Measurements from ENCODE around the gene PTEN. TPM values are rescaled to one million over a fixed set of nuclear protein-coding genes. Genes with fewer than 3 reads are reported as not detected.
A peak's percentile ranks its signal among the peaks of the same experiment; 100 is the strongest.
"Not testable (repeated sequence)": the region's sequence is repeated elsewhere in the genome, so short reads cannot be mapped to it uniquely, and the experiment has no call there.

PTEN gene
- polyA plus RNA-seq, 1 donor, result 77.3 TPM

DNA sequence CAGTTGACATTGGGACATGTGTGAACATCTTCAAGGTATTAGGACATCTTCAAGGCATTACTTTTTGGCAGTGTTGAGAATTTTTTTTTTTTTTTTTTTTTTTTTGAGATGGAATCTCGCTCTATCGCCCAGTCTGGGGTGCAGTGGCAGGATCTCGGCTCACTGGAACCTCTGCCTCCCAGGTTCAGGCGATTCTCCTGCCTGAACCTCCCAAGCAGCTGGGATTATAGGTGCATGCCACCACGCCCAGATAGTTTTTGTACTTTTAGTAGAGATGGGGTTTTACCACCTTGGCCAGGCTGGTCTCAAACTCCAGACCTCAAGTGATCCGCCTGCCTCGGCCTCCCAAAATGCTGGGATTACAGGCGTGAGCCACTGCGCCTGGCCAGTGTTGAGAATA is 5.7 kb downstream of the PTEN start:
- not testable (repeated sequence) for DNase-seq

DNA sequence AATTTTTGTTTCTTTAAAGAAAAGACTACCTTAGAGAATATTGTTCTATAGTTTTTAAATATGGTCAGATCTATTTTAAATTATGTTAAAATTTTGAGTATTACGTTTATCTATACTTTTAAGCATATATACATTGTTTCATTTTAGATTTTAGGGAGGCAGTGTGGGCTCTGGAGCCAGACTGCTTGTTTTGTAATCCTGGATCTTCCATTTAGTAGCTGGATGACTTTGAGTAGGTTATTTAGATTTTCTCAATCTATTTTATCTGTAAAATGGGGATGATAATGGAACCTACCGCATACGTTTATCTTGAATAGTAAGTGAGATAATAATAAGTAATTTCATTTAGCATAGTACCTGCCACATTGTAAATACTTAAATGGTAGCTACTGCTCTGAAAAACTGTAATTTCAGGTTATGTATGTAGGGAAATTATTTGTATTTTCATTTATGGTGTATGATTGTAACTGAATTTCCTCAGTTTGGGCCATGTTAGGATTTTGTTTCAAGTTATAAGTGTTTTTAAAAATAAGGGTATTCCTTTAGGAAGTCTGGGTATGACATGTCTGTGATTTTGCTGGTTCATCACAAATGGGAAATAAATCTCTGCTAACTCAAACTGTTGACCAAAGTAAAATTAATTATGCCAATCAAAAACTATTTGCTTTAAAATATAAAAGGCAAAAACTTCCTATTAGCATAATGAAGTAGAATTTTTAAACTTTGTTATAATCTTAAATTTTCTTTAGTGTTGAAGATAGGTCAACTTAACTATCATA is 6.5 kb downstream of the PTEN start:
- no peak for DNase-seq

DNA sequence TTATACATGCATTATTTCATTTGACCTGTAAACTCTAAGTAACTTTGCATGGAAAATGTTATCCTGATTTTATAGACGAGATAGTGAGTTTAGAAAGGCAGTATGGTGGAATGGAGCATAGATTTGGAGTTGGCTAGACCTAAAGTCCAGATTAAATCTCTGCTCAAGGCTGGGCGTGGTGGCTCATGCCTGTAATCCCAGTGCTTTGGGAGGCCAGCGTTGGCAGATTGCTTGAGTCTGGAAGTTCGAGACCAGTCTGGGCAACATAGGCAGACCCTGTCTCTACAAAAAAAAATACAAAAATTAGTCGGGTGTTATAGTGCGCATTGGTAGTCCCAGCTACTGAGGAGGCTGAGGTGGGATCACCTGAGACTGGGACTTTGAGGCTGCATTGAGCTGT is 9.4 kb downstream of the PTEN start:
- DNase-seq, result no peak

DNA sequence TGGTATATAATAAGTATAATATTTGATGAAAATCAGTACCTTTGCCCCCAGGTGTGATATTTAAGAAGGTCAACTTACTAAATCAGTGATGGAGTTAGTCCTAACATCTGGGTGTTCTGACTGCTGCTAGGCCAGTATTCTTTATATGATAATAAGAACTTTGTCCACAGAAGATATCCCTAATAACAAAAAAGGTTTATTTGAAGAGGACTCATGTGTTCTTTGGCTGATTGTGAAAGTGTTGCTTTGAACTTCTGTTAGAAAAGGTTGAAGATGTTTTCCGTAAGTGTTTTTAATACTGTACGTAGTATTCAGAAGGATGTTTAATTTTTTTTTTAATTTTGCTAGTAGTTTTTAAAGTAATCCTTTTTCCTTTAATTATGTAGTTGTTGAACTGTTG is 10.2 kb downstream of the PTEN start:
- no peak for DNase-seq

DNA sequence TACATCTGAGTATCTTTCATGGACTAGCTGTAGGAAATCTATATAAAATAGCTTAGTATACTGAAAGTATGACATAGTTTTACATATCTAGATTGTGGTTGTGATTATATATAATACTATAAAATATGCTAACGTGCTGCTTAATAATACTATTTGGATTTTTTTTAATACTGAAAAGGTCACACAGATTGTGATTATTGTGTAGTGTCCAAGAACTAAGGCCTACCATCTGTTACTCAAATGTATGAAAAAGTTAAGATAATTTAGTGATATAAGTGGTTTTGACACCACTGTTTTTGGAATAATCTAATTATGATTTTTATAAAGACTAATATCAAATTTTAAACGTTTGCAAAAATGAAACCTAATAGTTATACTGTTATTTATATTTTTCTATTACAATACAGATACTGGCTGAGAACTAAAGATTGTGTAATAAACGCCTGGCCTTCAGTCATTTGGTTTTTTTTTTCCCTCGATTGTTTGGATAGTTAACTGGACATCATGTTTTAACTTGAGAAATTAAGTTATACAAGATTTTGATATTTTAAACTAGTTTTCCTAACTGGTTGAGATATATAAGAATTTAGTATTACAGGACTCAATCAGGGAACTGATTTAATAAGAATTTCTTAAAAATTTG is 12.6 kb downstream of the PTEN start:
- no peak for DNase-seq

DNA sequence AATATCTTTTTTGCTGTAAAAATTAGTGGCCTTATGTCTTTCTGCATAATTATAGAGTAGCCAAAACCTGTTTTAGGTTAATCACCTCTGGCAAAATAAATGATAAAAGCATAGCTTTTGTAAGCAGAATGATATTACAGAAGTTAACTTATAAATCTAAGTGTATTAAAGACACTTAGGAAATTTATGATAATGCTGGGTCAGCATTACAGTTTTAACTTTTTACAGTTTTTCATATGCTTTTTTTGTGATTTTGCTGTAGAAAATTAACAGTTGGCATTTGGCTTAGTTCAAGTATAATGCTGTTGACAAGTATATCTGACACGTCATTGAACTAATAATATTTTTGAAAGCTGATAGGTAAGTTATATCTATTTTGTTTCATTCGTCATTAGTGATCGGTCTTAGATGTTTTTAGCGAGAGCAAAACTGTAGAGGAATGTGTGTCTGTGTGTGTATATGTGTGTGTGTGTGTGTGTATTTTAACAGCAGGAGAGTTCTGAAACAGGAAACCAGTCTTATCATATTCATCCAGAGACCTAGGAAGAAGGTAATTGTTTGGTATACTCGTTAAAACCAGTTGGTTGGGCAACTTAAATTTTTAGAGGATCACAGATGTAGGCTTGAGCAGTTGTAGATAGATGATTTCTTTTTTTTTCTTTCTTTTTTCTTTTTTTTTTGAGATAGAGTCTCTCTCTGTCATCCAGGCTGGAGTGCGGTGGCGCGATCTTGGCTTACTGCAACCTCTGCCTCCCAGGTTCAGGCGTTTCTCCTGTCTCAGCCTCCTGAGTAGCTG is 15.4 kb downstream of the PTEN start:
- no peak for DNase-seq

DNA sequence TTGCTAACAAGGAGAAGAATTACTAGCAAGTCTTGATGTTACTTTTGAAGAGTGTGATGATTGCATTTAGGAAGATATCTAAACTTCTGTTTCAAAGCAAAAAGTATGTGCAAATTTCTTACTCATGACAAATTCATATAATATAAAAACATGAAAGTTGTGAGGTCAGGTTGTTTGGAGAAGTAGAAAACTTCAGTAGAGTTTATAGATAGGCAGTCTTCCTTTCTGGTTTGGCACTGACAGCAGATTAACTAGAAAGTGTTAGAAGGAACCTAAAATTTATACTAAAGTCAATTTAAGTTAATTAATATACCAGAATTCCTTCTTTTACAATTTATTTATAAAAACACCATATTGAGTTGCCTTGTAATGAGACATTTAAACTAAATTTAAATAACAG is 16.9 kb downstream of the PTEN start:
- no peak for DNase-seq

DNA sequence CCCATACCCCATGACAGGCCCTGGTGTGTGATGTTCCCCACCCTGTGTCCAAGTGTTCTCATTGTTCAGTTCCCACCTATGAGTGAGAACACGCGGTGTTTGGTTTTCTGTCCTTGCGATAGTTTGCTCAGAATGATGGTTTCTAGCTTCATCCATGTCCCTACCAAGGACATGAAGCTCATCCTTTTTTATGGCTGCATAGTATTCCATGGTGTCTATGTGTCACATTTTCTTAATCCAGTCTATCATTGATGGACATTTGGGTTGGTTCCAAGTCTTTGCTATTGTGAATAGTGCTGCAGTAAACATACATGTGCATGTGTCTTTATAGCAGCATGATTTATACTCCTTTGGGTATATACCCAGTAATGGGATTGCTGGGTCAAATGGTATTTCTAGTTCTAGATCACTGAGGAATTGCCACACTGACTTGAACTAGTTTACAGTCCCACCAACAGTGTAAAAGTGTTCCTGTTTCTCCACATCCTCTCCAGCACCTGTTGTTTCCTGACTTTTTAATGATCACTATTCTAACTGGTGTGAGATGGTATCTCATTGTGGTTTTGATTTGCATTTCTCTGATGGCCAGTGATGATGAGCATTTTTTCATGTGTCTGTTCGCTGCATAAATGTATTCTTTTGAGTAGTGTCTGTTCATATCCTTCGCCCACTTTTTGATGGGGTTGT is 18.1 kb downstream of the PTEN start:
- not testable (repeated sequence) for DNase-seq

DNA sequence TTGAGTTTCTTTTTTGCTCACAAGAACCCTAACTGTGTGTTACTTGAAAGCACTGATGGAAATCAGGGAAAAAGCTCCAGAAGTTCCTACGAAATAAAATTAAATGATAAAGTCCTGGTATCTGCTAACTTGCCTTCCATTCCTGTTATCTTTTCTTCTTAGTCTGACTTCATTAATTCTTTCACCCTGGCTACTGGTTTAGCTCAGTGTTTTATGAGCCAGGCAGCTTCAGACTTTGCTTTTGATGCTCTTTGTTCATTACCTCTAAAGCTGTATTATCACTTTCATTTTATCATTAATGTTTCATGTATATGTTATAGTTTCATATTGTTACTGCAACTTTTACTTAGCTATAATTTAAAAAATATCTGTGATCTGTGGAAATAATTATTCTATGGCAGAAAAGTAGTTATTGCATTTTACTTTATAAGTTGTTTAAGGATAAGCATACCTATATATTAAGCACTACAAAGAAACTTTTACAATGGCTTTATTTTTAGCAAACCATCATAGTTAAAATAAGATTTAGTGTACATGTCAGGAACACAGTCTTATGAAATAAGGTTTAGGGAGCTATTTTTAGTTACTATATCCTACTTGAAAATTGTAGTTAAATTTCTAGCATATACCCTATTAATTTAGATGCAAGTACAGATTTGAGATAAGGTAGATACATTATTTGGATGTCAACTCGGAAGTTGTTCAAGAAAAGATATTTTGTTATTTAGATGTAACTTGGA is 19.3 kb downstream of the PTEN start:
- no peak for DNase-seq

DNA sequence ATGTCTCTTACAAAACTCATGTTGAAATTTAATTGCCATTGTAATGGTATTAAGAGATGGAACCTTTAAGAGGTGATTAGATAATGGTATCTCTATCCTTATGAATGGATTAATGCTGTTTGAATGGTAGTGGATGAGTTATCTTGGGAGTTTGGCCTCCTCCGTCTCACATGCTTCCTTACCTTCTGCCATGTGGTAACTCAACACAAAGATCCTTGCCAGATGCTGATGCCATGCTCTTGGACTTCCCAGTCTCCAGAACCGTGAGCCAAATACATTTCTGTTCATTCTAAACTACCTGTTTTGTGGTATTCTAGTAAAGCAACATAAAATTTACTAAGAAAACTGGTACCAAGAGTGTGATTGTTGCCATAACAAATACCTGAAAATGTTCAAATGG is 23.2 kb downstream of the PTEN start:
- DNase-seq, result no peak

DNA sequence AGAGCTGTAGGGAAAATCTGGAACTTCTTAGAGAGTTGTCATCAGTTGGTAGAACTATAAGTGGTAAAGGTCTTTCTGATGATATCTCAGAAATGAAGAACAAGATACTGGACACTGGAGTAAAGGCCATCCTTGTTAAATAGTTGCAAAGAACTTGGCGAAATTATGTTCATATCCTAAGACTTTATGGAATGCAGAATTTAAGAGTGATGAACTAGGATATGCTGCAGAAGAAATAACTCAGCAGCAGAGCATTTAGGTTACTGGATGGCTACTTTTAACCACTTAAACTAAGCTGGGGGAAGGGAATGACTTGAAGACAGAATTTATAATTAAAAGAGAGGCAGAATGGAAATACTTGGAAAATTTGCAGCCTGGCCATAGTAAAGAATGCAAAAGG is 23.7 kb downstream of the PTEN start:
- DNase-seq, result no peak

DNA sequence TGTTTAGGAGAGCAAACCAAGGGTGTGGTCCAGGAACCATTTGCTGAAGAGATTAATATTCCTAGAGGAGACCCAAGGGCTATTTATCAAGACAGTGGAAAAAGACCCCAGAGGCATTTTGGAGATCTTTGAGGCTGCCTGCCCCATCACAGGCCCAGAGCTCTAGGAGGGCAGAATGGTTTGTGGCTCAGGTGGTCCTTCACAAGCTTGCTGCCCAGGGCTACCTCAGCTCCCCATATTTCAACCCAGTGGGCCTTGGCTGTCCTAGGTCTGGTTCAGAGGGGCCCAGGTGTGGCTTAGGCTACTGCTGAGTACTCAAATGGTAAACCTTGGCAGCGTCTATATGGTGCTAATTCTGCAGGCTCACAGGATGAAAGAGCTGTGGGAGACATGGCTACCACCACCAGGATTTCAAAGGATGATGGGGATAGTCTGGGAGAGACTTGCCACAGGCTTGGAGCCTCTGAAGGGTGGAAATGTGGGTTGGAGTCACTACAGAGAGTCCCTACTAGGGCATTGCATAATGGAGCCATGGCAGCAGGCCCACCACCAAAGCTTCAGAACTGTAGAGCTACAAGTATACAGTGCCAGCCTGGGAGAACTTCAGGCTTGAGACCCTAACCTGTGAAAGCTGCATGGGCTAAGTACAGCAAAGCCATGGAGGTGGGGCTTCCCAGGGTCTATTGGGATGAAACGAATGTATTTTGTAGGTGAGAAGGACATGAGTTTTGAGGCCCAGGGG is 24.3 kb downstream of the PTEN start:
- DNase-seq, result no peak

DNA sequence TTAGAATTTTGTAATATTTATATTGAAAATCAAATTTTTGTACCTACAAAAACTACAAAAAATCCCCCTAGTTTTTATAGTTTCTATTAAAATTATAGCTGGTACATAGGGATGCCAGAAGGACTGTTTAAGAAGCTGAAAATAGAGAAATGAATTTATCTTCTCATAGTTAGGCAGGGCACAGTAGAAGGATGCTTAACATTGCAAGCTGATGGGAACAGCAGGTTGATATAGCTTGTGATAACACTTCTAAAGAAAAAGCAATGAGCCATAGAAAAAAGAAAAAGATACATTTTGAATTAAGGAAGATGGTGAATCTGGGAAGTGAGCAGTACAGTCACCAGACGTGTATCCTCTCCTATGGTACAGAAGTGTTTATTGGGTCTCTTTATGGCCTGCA is 32.0 kb downstream of the PTEN start:
- no peak for DNase-seq

DNA sequence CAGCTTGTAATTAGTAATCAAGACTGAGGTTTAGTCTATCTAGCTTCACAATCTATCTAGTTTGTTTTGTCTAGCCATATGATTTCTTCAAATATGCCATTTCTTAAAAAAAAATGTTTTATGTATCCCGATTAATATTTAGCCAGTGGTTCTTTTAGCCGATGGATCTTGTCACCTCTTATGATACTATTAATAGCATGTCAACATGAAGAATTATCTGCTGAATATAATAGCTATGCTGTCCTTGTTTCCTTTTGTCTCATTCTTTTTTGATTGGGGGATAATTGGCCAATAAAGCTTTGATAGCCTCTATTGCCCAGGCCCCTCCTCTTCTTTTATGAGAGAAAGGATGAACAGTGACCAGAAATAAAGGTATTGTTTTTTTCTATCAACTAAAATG is 32.8 kb downstream of the PTEN start:
- no peak for DNase-seq

DNA sequence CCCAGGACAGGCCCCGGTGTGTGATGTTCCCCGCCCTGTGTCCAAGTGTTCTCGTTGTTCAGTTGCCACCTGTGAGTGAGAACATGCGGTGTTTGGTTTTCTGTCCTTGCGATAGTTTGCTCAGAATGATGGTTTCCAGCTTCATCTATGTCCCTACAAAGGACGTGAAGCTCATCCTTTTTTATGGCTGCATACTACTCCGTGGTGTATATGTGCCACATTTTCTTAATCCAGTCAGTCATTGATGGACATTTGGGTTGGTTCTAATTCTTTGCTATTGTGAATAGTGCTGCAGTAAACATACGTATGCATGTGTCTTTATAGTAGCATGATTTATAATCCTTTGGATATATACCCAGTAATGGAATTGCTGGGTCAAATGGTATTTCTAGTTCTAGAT is 34.5 kb downstream of the PTEN start:
- DNase-seq, result not testable (repeated sequence)

DNA sequence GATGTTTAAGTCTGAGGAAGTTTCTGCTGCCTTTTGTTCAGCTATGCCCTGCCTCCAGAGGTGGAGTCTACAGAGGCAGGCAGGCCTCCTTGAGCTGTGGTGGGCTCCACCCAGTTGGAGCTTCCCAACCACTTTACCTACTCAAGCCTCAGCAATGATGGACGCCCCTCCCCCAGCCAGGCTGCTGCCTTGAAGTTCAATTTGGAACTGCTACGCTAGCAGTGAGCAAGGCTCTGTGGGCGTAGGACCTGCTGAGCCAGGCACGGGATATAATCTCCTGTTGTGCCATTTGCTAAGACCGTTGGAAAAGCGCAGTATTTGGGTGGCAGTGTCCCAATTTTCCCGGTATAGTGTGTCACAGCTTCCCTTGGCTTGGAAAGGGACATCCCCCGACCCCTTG is 40.0 kb downstream of the PTEN start:
- DNase-seq, result not testable (repeated sequence)

DNA sequence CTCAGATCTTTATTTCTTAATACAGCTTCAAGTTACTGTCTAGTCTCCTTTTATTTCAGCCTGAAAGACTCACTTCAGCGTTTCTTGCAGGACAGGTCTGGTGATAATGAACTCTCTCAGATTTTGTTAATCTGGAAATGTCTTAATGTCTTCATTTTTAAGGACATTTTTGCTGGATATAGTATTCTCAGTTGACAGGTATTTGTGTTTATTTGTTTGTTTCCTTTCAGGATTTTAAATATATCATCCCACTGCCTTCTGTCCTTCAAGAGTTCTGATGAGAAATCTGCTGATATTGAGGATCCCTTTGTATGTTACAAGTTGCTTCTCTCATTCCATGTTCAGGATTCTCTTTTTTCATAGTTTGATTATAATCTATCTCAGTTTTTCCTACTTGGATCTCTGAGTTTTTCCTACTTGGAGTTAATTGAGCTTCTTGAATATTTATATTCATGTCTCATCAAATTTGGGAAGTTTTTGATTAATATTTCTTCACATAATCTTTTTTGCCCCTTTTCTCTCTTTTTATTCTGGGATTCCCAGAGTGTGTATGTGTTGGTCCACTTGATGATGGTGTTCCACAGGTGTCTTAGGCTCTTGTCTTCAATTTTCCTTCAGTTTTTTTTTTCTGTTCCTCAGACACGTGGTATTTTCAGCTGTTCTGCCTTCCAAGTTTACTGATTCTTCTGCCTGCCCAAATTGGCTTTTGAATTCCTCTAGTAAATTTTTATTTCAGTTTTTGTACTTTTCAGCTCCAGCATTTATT is 49.9 kb downstream of the PTEN start:
- DNase-seq, result peak; percentile 26

DNA sequence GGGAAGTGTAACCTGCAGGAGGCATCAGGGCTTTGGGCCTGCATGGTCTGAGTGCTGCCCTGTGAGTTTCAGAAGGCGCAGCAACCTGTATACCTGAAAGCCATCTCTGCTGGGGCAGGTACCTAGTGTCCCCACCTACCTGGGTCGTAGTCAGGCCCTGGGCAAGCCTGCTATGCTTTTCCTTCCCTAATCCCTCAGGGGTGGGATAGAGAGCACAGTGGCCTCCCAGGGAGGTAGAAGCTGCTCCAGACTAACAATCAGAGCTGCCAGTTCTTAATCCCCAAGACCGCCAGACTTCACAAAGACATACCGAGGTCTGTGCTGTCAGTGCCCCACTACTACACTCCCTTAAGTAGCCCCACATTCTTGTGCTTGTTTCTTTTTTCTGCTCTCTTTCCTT is 52.0 kb downstream of the PTEN start:
- no peak for DNase-seq

DNA sequence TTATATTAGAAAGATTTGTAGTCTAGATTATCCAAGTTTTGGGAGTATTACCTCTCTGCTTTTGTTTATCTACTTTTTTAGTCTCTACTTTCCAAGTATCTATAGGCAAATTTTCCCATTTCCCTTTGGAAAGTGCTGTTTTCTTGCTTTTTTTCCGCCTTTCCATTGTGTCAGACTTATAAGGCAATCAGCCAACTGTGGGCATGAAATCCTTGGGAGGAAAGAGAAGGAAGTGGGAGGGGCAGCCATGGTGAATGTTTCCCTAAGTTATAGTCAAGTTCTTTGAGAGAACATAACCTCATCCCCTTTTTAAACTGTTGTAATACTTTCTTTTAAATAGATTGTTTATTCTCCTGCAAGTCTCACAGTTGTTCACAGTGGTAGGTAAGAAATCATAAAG is 52.6 kb downstream of the PTEN start:
- no peak for DNase-seq

DNA sequence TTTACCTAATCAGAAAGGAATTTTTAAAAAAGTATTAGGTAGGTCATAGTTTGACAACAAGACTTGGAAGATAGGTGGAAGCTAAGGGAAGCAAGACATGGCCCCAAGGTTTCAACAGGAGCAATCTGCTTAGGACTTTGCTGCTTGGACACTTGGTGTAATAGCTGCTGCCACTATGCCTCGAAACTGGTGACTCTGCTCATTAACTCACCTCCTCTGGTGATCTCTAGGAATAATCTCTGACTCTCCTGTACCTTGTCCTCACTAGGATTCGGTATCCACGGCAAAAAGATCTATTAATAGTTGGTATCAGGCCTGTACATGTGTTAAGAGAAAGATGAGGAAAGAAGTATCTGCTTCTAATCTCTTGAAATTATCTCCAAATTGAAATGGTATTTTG is 53.1 kb downstream of the PTEN start:
- no peak for DNase-seq
